ENCODE measurements around the gene MPC2.
"Not testable (repeated sequence)": the region's sequence is repeated elsewhere in the genome, so short reads cannot be mapped to it uniquely, and the experiment has no call there.

The MPC2 gene

DNA sequence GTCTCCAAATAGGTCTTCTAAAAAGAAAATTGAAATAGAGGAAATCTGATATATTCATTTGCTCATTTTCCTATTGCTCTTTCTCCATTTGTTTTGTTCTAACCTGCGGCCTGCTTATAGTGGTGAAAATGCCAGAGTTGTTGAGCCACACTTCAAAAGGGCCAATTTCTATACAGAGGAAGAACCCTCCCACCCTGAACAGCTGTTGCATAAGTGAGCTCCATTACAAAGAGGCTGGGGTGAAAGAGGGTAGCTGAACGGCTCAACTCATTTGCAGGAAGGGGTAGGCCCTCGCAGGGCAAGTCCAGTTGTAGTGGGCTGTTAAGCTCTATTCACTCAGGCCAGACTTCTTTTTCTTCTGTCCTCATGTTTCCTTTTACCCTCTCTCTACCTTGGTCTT, 31.7 kb downstream of the MPC2 start:
- no peak for DNase-seq (ENCODE audit: low spot score)

DNA sequence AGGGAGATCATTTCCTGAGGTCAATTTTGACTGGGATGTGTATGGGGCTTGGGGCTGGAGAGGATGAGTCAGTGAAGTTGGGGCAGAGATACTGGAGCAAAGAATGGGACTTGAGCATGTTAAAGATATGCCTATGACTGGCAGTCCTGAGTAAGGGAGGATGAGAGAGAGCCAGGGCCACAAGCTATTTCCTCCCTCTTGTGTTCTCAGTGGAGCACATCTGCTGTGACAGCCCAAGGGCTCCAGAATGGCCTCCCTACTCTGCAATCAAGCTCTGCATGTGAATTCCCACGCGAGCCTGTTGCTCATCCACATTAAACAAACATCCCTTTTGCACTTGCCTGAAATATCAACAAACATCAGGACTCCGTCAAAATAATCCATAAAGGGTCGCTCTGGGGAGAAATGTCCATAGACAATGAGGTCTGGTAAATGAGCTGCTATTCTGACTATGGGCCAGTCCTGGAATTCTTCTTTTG, 32.2 kb downstream of the MPC2 start:
- no peak for DNase-seq (ENCODE audit: low spot score)

DNA sequence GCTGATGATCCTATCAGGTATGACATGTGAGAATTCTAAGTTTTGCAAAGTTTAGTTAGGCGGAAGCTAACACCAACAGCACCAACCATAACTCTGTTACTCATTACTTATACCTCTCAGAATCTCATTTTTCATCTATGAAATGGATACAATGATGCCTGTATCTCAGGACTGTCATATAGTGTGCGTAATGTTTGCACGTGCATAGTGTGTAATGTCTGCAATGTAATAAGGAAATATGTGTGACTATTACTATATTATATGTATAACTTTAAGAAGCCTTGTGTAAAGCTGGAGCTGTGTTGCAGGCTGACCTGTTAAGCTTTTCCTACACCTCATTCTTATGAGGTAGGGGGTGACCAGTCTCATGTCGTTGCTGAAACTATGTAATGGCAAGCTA, 36.0 kb downstream of the MPC2 start:
- DNase-seq (ENCODE audit: low spot score) = no peak

DNA sequence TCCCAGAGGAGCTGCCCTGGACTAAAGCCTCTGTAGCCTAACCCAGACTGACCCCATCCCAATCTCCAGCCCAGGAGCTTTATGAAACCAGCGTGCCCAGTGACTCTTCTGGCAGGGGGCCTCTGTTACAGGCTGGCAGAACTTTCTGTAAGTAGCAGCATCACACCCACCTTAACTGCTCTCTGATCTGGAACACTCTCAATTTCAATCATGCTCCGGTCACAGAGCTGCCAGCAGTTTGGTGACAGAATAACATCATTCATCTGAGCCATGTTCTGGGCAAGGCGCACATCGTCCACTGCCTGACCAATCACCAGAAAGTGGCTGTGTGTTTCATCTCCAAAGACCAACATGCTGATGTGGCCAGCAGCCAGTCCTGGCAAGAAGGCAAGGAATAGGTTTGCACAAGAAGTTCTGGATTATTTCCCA, 37.6 kb downstream of the MPC2 start:
- no peak for DNase-seq (ENCODE audit: low spot score)

DNA sequence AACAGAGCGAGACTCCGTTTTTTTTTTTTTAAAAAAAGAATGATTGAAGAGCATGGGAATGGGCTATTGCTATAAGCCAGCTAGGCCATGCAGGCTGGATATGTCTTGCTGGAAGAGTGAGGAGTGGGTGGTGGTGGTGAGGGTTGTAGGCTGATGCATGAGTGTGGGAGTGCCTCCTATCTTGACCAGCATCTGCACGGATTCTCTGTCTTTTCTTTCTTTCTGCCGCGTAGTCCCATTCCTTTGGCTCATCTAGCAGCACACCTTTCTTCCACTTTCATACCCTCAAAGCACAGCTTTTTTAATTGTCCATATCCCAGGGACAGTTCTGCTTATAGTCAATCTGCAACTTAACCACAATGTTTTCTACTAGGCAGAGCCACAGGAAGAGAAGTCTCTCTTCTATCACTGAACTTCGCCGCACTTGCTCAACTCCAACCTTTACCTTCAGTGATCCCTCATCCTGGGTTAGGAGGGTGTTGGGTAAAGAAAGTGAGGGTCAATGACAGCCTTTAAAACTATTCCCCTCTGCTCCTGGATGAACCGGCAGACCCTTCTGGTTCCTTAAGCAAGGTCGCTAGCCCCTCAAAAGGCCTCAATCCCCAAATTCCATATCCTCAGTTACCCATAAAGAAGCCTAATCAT, 38.2 kb downstream of the MPC2 start:
- no peak for DNase-seq (ENCODE audit: low spot score)

DNA sequence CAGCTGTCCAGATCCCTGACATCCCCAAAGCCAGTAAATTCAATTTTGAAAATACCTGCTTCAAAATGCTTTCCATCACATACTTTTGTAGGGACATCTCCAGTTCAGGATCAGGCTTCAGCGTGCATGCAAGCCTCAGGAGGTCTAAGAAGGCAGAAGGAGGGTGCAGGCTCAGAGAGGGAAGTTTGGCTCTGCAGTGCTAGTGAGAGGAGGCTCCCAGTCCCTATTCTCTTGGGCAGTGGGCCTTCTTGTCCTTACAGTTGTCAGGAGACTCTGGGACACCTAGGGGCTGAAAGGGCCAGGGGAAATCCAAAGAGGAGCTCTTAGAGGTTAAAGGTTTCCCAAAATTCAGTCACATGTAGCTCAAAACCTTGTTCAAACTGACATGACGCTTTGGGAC, 43.1 kb downstream of the MPC2 start:
- DNase-seq (ENCODE audit: low spot score) = no peak

DNA sequence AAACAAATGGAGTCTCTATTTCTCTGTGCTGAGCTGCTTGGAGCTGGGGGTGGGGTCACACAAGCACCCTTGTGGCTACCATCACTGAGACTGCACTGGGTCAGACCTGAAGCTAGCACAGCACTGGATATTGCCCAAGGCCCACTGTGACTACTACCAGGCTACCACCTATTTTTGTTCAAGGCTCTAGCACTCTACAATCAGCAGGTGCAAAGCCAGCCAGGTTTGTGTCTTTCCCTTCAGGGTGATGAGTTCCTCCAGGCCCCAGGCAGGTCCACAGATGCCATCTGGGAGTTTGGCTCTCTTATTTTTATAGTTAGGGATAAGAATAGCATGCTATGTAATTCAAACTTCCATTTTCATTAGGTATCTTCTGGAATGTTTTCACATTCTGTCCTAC, 46.5 kb downstream of the MPC2 start:
- DNase-seq (ENCODE audit: low spot score) = no peak

DNA sequence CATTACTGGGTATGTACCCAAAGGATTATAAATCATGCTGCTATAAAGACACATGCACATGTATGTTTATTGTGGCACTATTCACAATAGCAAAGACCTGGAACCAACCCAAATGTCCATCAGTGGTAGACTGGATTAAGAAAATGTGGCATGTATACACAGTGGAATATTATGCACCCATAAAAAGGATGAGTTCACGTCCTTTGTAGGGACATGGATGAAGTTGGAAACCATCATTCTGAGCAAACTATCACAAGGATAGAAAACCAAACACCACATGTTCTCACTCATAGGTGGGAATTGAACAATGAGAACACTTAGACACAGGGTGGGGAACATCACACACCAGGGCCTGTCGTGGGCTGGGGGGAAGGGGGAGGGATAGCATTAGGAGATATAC, 49.7 kb downstream of the MPC2 start:
- DNase-seq (ENCODE audit: low spot score) = not testable (repeated sequence)

DNA sequence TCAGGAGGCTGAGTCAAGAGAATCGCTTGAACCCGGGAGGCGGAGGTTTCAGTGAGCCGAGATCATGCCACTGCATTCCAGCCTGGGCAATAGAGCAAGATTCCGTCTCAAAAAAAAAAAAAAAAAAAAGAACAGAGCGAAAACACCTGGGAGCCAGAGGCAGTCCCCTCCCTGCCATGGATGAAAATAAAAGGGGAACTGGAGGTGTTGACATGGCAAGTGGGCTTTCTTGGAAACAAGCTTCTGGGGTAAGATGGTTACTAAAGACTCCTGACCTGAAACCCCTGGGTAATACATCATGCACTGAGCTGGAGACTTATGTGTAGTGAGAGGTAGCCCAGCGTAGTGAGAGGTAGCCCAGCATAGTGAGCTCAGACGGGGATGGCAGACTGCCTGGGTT, 54.5 kb downstream of the MPC2 start:
- DNase-seq (ENCODE audit: low spot score) = no peak

DNA sequence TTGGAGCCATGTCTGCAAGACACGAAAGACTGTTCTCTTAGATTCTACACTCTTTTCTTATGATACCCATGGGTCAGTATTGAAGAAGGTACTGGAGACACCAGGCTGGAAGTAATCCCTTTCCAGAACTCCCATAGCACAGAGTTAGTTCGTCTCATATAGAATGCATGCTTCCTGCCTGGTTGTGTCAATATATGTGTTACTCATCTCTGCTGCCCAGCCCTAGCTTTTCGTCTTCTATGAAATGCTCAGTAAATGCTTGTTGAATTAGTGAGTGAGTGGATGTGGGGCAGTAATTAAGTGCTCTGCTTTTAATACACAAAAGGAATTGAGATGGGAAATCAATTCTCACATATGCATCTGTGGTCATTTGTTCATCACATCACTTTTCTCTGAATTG, 55.1 kb downstream of the MPC2 start:
- no peak for DNase-seq (ENCODE audit: low spot score)

DNA sequence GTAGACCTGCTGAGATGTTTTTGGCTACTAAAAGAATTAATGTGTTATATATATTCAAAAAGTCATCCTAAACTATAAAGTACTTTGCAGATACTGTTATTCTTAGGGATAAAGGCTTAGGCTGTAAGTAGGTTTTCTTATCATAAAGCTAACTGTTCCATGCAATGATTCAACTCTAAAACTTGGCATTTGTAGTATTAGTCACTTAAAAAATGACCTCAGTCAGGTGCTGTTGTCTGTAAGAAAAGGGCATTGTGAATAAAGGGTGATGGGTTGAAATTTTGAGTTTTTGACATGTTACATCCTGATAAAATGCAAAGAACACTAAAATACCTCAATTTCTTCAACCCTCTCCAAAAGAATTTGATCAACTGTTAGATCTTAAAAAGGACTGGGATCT, 55.8 kb downstream of the MPC2 start:
- DNase-seq (ENCODE audit: low spot score) = no peak

DNA sequence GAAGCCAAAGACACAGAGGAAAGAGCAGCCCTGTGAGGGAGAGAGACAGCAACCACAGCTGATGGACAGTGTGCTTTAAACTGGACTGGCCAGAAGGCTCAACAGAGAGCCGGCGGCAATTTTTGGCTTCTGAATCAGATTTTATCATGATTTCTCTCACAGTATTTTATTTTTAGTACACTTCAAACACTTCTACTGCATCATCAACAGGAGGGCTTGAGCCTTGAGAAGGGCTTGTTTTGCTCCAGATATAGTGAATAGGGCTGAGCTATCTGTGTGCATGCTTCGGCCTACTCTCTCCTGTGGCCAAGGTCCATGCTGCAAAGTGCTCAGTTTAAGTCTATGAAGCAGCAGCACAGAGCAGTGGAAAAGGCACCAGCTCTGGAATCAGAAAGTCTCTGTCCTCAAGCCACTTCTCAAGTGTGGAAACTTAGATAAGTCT, 56.3 kb downstream of the MPC2 start:
- DNase-seq (ENCODE audit: low spot score) = no peak

DNA sequence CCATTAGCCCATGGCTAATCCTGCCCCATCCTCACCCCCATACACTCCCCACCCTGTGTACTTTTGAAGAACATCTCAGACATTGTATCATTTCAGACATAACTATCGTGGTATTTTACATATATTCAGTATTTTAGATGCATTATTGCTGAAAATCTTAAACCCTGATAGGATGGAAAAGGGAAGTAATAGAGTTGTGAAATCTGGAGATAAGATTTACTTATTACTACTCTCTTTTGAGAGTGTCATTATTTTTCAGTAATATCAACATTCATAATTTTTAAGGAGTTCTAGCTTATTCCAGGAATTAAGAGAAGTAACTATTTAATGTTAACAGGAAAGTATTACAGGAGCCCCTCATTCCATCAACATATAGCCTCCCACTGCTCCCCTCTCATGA, 57.4 kb downstream of the MPC2 start:
- DNase-seq (ENCODE audit: low spot score) = no peak

DNA sequence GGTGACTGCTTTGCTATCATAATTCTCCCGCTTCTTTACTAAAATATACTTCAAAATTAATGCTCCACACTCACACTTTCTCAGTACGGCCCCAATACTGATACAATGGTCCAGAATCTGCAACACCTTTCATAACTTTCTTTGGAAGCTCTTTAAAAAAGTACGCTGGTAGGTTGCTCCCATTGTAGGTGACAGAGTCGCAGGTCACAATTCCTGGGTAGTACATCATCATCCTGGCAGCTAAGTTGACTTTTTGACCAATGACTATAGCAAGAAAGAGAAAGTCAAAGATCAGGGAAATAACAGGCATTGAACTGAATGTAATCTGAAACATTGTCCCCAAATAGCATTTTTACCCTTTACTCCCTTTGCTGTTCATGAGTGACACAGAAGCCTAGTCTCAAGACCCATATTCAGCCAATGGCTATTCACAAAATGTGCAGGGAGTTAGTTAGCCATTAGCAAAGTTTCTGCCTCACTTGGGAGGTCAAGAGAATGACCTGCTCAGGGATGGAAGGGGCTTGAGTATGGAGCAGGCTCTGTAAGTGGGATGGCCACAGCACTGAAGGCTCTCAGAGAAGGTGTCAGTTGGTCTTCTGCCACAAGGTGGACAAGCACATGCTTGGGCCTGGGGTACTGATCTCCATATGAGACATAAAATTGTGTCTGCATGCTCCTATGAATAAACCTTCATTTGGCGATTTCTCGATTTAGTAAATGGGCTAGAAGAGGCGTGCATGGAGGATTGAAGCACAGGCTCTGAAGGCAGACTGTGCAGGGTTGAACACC, 58.3 kb downstream of the MPC2 start:
- no peak for DNase-seq (ENCODE audit: low spot score)

DNA sequence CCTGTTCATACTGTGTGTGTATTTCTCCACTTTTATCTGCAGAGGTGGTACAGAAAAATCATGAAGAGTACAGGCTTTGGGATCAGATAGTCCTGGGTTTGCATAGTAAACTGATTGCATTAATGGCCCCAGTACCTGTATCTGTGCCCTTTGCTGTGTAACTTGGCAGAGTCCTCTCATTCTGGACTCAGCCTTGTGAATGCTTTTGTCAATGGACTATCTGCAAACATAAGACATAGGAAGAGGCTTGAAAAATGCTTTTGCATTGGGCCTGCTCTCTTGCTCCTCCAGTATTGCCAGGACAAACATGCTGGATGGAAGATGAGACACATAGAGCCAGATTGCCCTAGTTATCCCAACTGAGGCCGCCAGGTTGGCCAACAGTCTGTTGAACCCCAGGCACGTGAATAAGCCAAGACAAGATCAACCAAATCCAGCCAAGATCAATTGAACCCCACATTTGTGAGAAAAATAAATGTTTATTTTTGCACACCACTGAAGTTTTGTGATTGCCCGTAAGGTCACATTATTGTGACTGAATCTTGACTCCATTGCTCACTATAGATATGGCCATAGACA, 60.2 kb downstream of the MPC2 start:
- DNase-seq (ENCODE audit: low spot score) = no peak

DNA sequence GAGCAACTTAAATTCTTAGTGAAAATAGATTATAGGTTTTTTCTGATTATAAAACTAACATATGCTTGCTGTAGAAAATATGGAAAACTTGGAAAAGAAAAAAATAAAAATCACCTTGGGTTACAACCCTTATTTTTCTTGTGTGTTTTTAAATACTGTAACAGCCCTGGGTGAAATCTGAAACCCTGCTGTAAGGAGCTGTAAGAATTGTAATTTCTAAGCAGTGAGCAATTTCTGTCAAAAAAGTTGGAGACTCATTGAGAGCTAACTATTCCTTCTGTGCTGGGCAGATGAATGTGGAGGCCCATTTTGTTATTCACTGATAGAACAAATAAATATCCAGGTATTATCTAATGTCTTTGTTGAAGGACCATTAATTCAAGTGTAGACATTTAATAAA, 65.5 kb downstream of the MPC2 start:
- no peak for DNase-seq (ENCODE audit: low spot score)

DNA sequence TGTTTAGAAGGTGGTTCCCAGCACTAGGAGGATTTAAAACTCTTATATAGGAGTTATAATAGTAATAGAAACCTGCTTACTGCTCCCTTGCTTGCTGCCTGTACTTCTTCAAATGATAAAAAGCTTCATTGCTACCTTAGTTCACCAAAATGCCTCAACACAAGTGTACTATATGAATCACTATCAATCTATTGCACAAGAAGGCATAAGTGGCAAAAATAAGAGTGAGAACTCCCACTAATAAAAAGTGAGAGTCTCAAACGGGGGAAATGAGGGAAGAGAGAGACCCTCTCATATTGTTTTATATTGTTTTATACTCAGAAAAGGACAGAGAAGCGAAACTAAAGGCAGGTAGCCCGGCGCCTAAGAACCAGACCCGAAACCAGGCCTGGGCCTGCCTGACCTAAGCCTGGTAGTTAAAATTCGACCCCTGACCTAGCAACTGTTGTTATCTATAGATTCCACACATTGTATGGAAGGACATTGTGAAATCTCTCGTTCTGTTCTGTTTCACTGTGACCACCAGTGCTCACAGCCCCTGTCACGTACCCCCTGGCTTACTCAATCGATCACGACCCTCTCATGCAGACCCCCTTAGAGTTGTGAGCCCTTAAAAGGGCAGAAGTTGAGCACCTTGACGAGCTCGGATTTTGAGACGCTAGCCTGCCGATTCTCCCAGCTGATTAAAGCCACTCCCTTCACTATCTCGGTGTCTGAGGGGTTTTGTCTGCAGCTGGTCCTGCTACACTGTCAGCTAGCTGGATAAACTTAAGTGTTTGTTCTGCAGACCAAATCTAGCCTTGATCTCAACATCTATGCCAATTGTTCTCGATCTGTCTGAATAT, 67.5 kb downstream of the MPC2 start:
- DNase-seq (ENCODE audit: low spot score) = not testable (repeated sequence)

DNA sequence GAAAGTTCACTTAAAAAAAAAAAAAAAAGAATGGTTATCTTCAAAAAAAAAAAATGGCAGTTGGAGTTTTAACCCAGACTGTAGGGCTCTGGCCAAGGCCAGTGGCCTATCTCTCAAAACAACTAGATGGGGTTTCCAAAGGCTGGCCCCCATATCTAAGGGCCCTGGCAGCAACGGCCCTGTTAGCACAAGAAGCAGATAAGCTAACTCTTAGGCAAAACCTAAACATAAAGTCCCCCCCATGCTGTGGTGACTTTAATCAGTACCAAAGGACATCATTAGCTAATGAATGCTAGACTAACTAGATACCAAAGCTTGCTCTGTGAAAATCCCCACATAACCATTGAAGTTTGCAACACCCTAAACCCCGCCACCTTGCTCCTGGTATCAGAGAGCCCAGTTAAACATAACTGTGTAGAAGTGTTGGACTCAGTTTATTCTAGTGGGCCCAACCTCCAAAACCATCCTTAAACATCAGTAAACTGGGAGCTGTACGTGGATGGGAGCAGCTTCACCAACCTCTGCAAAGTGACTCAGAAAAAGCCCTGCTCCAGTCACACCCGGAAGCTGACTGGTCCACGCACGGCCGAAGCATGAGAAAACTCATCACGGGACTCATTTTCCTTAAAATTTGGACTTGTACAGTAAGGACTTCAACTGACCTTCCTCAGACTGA, 70.0 kb downstream of the MPC2 start:
- DNase-seq (ENCODE audit: low spot score) = not testable (repeated sequence)
